Endothelial cell of umbilical vein (primary cell): ENCODE measurements around the gene KCTD17. TPM values are rescaled to one million over a fixed set of nuclear protein-coding genes. Genes with fewer than 3 reads are reported as not detected.

Experiments
- BruUV-seq: library from RNA; stranded (reverse); fragments of 400-500 nt; replicated peaks from 2 replicates; lab custom pipeline; 2021; lab: Mats Ljungman, UMichigan
- CTCF ChIA-PET: fragments of 300-600, 350-600 bp; sonication (Branson Sonifier 250); formaldehyde crosslinking; loops from one replicate; lab custom pipeline; 2021; ENCODE audit warnings: antibody characterized with exemption, inconsistent platforms; lab: Charles Lee
- POLR2A ChIA-PET: fragments of 300-600, 350-600 bp; sonication (Branson Sonifier 250); formaldehyde crosslinking; loops from one replicate; lab custom pipeline; 2021; ENCODE audit warnings: antibody characterized with exemption, inconsistent platforms; lab: Charles Lee
- DNase-seq: peaks from one replicate; pipeline ENCODE4 v3.0.0-alpha.2; 2011; ENCODE audit warnings: low read depth, low spot score
- FAIRE-seq: peaks from 2 replicates; lab custom pipeline; 2011; peaks lifted over from hg19 to GRCh38; lab: Jason Lieb, UNC
- H2AFZ ChIP-seq: 2 replicates; pipeline ENCODE4 v1.6.0; 2012; ENCODE audit warnings: low read depth, low read length, control low read depth, inconsistent platforms
- H3K27ac ChIP-seq: 2 replicates; pipeline ENCODE4 v1.5.1; 2011; ENCODE audit warnings: low read depth, mild to moderate bottlenecking, control low read depth, low read length, moderate library complexity; ENCODE audit not compliant: insufficient read depth
- H3K27me3 ChIP-seq, 2 experiments: 2 replicates each; pipeline versions ENCODE4 v1.6.0 to v1.6.1; 2011; ENCODE audit warnings: low read length in 2 of 2, mixed read lengths in 1 of 2; ENCODE audit not compliant: control insufficient read depth in 2 of 2, insufficient read depth in 2 of 2
- H3K36me3 ChIP-seq, 2 experiments: 2 replicates in 1 of 2; 3 replicates in 1 of 2; pipeline ENCODE4 v1.5.1; 2011; ENCODE audit warnings: low read length in 2 of 2, mild to moderate bottlenecking in 1 of 2, moderate library complexity in 1 of 2; ENCODE audit not compliant: control insufficient read depth in 2 of 2, insufficient read depth in 2 of 2; ENCODE audit errors: extremely low read depth in 1 of 2
- H3K4me1 ChIP-seq: 3 replicates; pipeline ENCODE4 v1.5.1; 2011; ENCODE audit warnings: mild to moderate bottlenecking, low read length; ENCODE audit not compliant: control insufficient read depth, insufficient read depth; ENCODE audit errors: extremely low read depth
- H3K4me2 ChIP-seq: 2 replicates; pipeline ENCODE4 v1.6.1; 2011; ENCODE audit warnings: low read length, control low read depth, mixed read lengths; ENCODE audit not compliant: insufficient read depth
- H3K4me3 ChIP-seq, 3 experiments: fragments of 200-600 bp in 1 of 3; sonication (generic), shearing (Covaris generic) in 1 of 3; replicated peaks in 1 of 3; 2 replicates each; pipeline ENCODE4 v1.5.1; 2011 to 2016; ENCODE audit warnings: control low read depth in 3 of 3, low read length in 3 of 3, mild to moderate bottlenecking in 2 of 3, inconsistent platforms in 1 of 3, low read depth in 1 of 3, moderate library complexity in 1 of 3; ENCODE audit not compliant: insufficient read depth in 1 of 3
- H3K79me2 ChIP-seq: 2 replicates; pipeline ENCODE4 v1.6.0; 2012; ENCODE audit warnings: low read length, inconsistent platforms; ENCODE audit not compliant: control insufficient read depth, insufficient read depth
- H3K9ac ChIP-seq: replicated peaks from 2 replicates; pipeline ENCODE3; 2011; ENCODE audit warnings: low read length, control low read depth; ENCODE audit not compliant: insufficient read depth; ENCODE audit errors: extremely low read depth
- H3K9me1 ChIP-seq: replicated peaks from 3 replicates; pipeline ENCODE4 v1.6.0; 2011; ENCODE audit warnings: mild to moderate bottlenecking, low read length; ENCODE audit not compliant: control insufficient read depth, insufficient read depth; ENCODE audit errors: extremely low read depth
- H3K9me3 ChIP-seq: replicated peaks from 2 replicates; pipeline ENCODE4 v1.5.1; 2012; ENCODE audit warnings: low read length, inconsistent platforms; ENCODE audit not compliant: control insufficient read depth, insufficient read depth
- H4K20me1 ChIP-seq: replicated peaks from 2 replicates; pipeline ENCODE3; 2011; ENCODE audit warnings: mild to moderate bottlenecking, low read length; ENCODE audit not compliant: control insufficient read depth, insufficient read depth; ENCODE audit errors: extremely low read depth
- CTCF ChIP-seq, 2 donors: IDR thresholded peaks; 1 replicate in 1 of 2; 2 replicates in 1 of 2; pipeline ENCODE4 v1.5.1; 2011; ENCODE audit warnings: low read length in 2 of 2, mild to moderate bottlenecking in 2 of 2, moderate library complexity in 2 of 2, control low read depth in 1 of 2, inconsistent platforms in 1 of 2, low read depth in 1 of 2; ENCODE audit not compliant: insufficient read depth in 1 of 2; ENCODE audit errors: extremely low read depth in 1 of 2
- EZH2 ChIP-seq: IDR thresholded peaks from 2 replicates; pipeline ENCODE4 v1.6.1; 2012; ENCODE audit warnings: borderline replicate concordance, low read depth, mild to moderate bottlenecking, moderate library complexity, low read length, inconsistent platforms; ENCODE audit not compliant: severe bottlenecking
- FOS ChIP-seq: IDR thresholded peaks from 2 replicates; pipeline ENCODE4 v1.6.1; 2011; ENCODE audit warnings: mild to moderate bottlenecking, low read length, moderate library complexity, borderline replicate concordance; ENCODE audit not compliant: insufficient read depth
- GATA2 ChIP-seq: IDR thresholded peaks from 2 replicates; pipeline ENCODE4 v1.7.0; 2011; ENCODE audit warnings: low read depth, mild to moderate bottlenecking, moderate library complexity, mixed read lengths, low read length; ENCODE audit not compliant: insufficient read length, insufficient read depth
- JUN ChIP-seq: IDR thresholded peaks from 2 replicates; pipeline ENCODE4 v1.6.1; 2011; ENCODE audit warnings: borderline replicate concordance, low read depth; ENCODE audit not compliant: insufficient read length, insufficient read depth
- MAX ChIP-seq: IDR thresholded peaks from 2 replicates; pipeline ENCODE4 v1.6.1; 2011; ENCODE audit not compliant: insufficient read depth, insufficient read length
- MYC ChIP-seq: IDR thresholded peaks from one replicate; pipeline ENCODE4 v1.6.1; 2011; ENCODE audit warnings: mild to moderate bottlenecking, low read depth, low read length
- POLR2A ChIP-seq: IDR thresholded peaks from 2 replicates; pipeline ENCODE4 v1.6.1; 2012; ENCODE audit warnings: low read depth, mild to moderate bottlenecking, control low read depth, low read length
- POLR2AphosphoS5 ChIP-seq: IDR thresholded peaks from 2 replicates; pipeline ENCODE4 v1.6.1; 2012; ENCODE audit warnings: low read depth, mild to moderate bottlenecking, control low read depth, low read length, moderate library complexity; ENCODE audit not compliant: insufficient read depth
- dilution Hi-C: fragments of 300-500 bp; cut with MboI; formaldehyde crosslinking; loops from one replicate; pipeline ENCODE4 v1.15.0; 2019; ENCODE audit warnings: low sequenced_read_pairs; ENCODE audit not compliant: extremely low pct_ligation_motif_present
- intact Hi-C: fragments of 100-400 bp; cut with micrococcal nuclease; formaldehyde crosslinking; loops from one replicate; pipeline ENCODE4 v1.10.0; 2022
- polyA plus RNA-seq, 4 experiments: library from polyadenylated mRNA; depleted of rRNA in 3 of 4; stranded (reverse) in 3 of 4; unstranded in 1 of 4; fragments of >200 nt; gene quantifications; 2 replicates each; pipeline versions ENCODE4 v1.2.1 to v1.2.3, GENCODE V29; 2011 to 2012; ENCODE audit warnings: missing spikeins in 1 of 4
- total RNA-seq: library from RNA; stranded (reverse); gene quantifications from 2 replicates; pipeline ENCODE4 v1.2.3, GENCODE V29; 2021

KCTD17 gene
- total and polyA plus RNA-seq, 2 donors (not counting 3 experiments of a cell fraction or from before 2014, with no cell fraction given): 59.2 to 73.0 TPM

GRCh38 chr22:37028692-37029674 is 22.6 kb upstream of the KCTD17 start:
- POLR2A ChIA-PET: interaction anchor here (0.7 kb wide), 1 partner anchor 86 kb away, joined by 4 read pairs; no protein-coding TSS in a partner anchor
- TF ChIP-seq MYC: no peak
- TF ChIP-seq GATA2: no peak
- TF ChIP-seq MAX: no peak
- TF ChIP-seq POLR2A: no peak
- no peak for TF ChIP-seq FOS
- TF ChIP-seq JUN: no peak
- TF ChIP-seq CTCF (IDR thresholded peaks at IDR 0.05; ENCODE audit: extremely low read depth in 1 of 2, insufficient read depth in 1 of 2, low read depth in 1 of 2, low read length in 2 of 2): no peak
- no peak for TF ChIP-seq EZH2
- TF ChIP-seq POLR2AphosphoS5: no peak
- CTCF ChIA-PET: interaction anchor here (3.7 to 5.2 kb wide), 2 partner anchors 9 to 14 kb away, joined by 27 to 57 read pairs; partner anchors contain the start of genes MPST and TST
- intact Hi-C loops: no loop called here
- H3K9ac ChIP-seq: no peak overlapping the region
- DNase-seq (no peak), FAIRE-seq (no peak)
- H3K9me3 ChIP-seq: no peaks in the 10 kb centered on the region
- H3K27ac ChIP-seq: no peak overlapping the region
- dilution Hi-C loops: no loop called here
- H3K4me1 ChIP-seq: peaks cover 9% of the 10 kb centered on the region
- no peaks in the 10 kb centered on the region for H3K9me1 ChIP-seq
- H3K4me2 ChIP-seq: no peak overlapping the region
- H3K27me3 ChIP-seq: no peaks in the 10 kb centered on the region
- BruUV-seq: no TSS peak
- H2AFZ ChIP-seq: no peak overlapping the region
- H3K4me3 ChIP-seq: no peak overlapping the region
- peaks cover 6 to 37% of the 10 kb centered on the region in 2 experiments for H3K36me3 ChIP-seq
- no peaks in the 10 kb centered on the region for H4K20me1 ChIP-seq
- no peaks in the 10 kb centered on the region for H3K79me2 ChIP-seq
